IMR-90 (cell line): ENCODE results near the gene NPRL2. TPM values are rescaled to one million over a fixed set of nuclear protein-coding genes. Genes with fewer than 3 reads are reported as not detected.

Source experiments
- ATAC-seq: fragments of 200-7000 bp; cut with Tn5 transposase; 2 replicates; pipeline ENCODE4 v1.9.1; 2020; ENCODE audit warnings: low read depth, mild to moderate bottlenecking, moderate library complexity
- BruUV-seq: library from RNA; stranded (reverse); fragments of 400-500 nt; replicated peaks from 2 replicates; lab custom pipeline; 2021; lab: Mats Ljungman, UMichigan
- CTCF ChIA-PET: fragments of 300-600 bp; formaldehyde crosslinking; extraction: SDS; loops from one replicate; lab custom pipeline; 2021; ENCODE audit warnings: antibody characterized with exemption; lab: Yijun Ruan, JAX
- POLR2A ChIA-PET: fragments of 300-600 bp; sonication (Branson Sonifier 250); formaldehyde crosslinking; loops from one replicate; lab custom pipeline; 2022; ENCODE audit warnings: antibody characterized with exemption; ENCODE audit not compliant: unreplicated experiment; lab: Charles Lee
- DNase-seq: peaks from one replicate; pipeline ENCODE4 v3.0.0; 2013
- H2AFZ ChIP-seq: replicated peaks from 2 replicates; pipeline ENCODE3; 2013; ENCODE audit warnings: low read length, mild to moderate bottlenecking; ENCODE audit not compliant: poor library complexity
- H2AK5ac ChIP-seq: 2 replicates; pipeline ENCODE4 v1.6.1; 2013; ENCODE audit warnings: low read depth, low read length, inconsistent platforms
- H2AK9ac ChIP-seq: replicated peaks from 2 replicates; pipeline ENCODE3; 2013; ENCODE audit warnings: mild to moderate bottlenecking, low read depth, low read length, moderate library complexity; ENCODE audit not compliant: poor library complexity
- H2BK120ac ChIP-seq: 2 replicates; pipeline ENCODE4 v1.6.1; 2013; ENCODE audit warnings: low read depth, low read length, inconsistent platforms
- H2BK15ac ChIP-seq: 3 replicates; pipeline ENCODE4 v1.6.1; 2013; ENCODE audit warnings: low read depth, low read length, inconsistent platforms
- H2BK20ac ChIP-seq: 2 replicates; pipeline ENCODE4 v1.6.1; 2013; ENCODE audit warnings: low read depth, mild to moderate bottlenecking, inconsistent platforms, low read length, moderate library complexity
- H2BK5ac ChIP-seq: 2 replicates; pipeline ENCODE4 v1.6.1; 2013; ENCODE audit warnings: mild to moderate bottlenecking, low read depth, low read length, inconsistent platforms; ENCODE audit not compliant: poor library complexity, severe bottlenecking
- H3K14ac ChIP-seq: replicated peaks from 2 replicates; pipeline ENCODE4 v1.6.1; 2013; ENCODE audit warnings: low read depth, low read length, inconsistent platforms
- H3K18ac ChIP-seq: 2 replicates; pipeline ENCODE4 v1.6.1; 2013; ENCODE audit warnings: low read depth, low read length, control low read depth
- H3K23ac ChIP-seq: 2 replicates; pipeline ENCODE4 v1.6.1; 2013; ENCODE audit warnings: low read depth, low read length, inconsistent platforms
- H3K27ac ChIP-seq: 2 replicates; pipeline ENCODE4 v1.5.1; 2013; ENCODE audit warnings: mild to moderate bottlenecking, control low read depth, low read length; ENCODE audit not compliant: insufficient read depth
- H3K27me3 ChIP-seq: 2 replicates; pipeline ENCODE4 v1.6.1; 2013; ENCODE audit warnings: low read length; ENCODE audit not compliant: control insufficient read depth, insufficient read depth
- H3K36me3 ChIP-seq: 2 replicates; pipeline ENCODE4 v1.6.1; 2013; ENCODE audit warnings: low read length, mixed read lengths; ENCODE audit not compliant: control insufficient read depth, insufficient read depth
- H3K4ac ChIP-seq: 2 replicates; pipeline ENCODE4 v1.6.1; 2013; ENCODE audit warnings: low read depth, low read length, inconsistent platforms
- H3K4me1 ChIP-seq: 2 replicates; pipeline ENCODE4 v1.6.1; 2013; ENCODE audit warnings: low read length, mixed read lengths; ENCODE audit not compliant: control insufficient read depth, insufficient read depth
- H3K4me2 ChIP-seq: 2 replicates; pipeline ENCODE4 v1.6.1; 2013; ENCODE audit warnings: low read depth, mild to moderate bottlenecking, control low read depth, low read length, moderate library complexity
- H3K4me3 ChIP-seq: 2 replicates; pipeline ENCODE4 v1.5.1; 2013; ENCODE audit warnings: low read depth, mild to moderate bottlenecking, control low read depth, low read length, moderate library complexity; ENCODE audit not compliant: insufficient read depth
- H3K56ac ChIP-seq: 2 replicates; pipeline ENCODE4 v1.6.1; 2013; ENCODE audit warnings: low read length, inconsistent platforms; ENCODE audit not compliant: insufficient read depth; ENCODE audit errors: extremely low read depth
- H3K79me1 ChIP-seq, 2 experiments: 2 replicates each; pipeline ENCODE4 v1.6.1; 2013; ENCODE audit warnings: low read length in 2 of 2, inconsistent platforms in 1 of 2, low read depth in 1 of 2
- H3K9ac ChIP-seq: 2 replicates; pipeline ENCODE4 v1.6.1; 2013; ENCODE audit warnings: low read depth, low read length, control low read depth
- H3K9me1 ChIP-seq: 2 replicates; pipeline ENCODE4 v1.6.1; 2013; ENCODE audit warnings: low read length, inconsistent platforms; ENCODE audit not compliant: insufficient read depth
- H3K9me3 ChIP-seq: 2 replicates; pipeline ENCODE4 v1.6.1; 2013; ENCODE audit warnings: low read length; ENCODE audit not compliant: control insufficient read depth, insufficient read depth
- H4K20me1 ChIP-seq: 2 replicates; pipeline ENCODE4 v1.6.1; 2013; ENCODE audit warnings: low read length, inconsistent platforms; ENCODE audit not compliant: insufficient read depth
- H4K5ac ChIP-seq: 2 replicates; pipeline ENCODE4 v1.6.1; 2013; ENCODE audit warnings: mild to moderate bottlenecking, low read depth, low read length, control low read depth
- H4K8ac ChIP-seq, 2 experiments: 2 replicates each; pipeline ENCODE4 v1.6.1; 2013; ENCODE audit warnings: low read depth in 2 of 2, low read length in 2 of 2, control low read depth in 1 of 2, inconsistent platforms in 1 of 2
- H4K91ac ChIP-seq: 2 replicates; pipeline ENCODE4 v1.6.1; 2013; ENCODE audit warnings: low read depth, low read length, inconsistent platforms; ENCODE audit not compliant: insufficient read depth
- BHLHE40 ChIP-seq: fragments of 150-350 bp; IDR thresholded peaks from 2 replicates; pipeline ENCODE4 v1.6.1; 2016; ENCODE audit warnings: mild to moderate bottlenecking, low read depth, low read length
- CEBPB ChIP-seq: IDR thresholded peaks from 2 replicates; pipeline ENCODE4 v1.6.1; 2012; ENCODE audit warnings: low read depth, low read length, improper control_type of control experiment
- CHD1 ChIP-seq: IDR thresholded peaks from 2 replicates; pipeline ENCODE4 v1.6.1; 2012; ENCODE audit warnings: low read depth, low read length, improper control_type of control experiment
- ELK1 ChIP-seq: fragments of 150-350 bp; IDR thresholded peaks from 2 replicates; pipeline ENCODE4 v1.6.1; 2016; ENCODE audit warnings: low read depth, mild to moderate bottlenecking, low read length, moderate library complexity, borderline replicate concordance
- FOS ChIP-seq: fragments of 150-350 bp; IDR thresholded peaks from 2 replicates; pipeline ENCODE4 v1.6.1; 2016; ENCODE audit warnings: low read depth, low read length
- MAFK ChIP-seq: IDR thresholded peaks from 2 replicates; pipeline ENCODE4 v1.6.1; 2012; ENCODE audit warnings: low read depth, low read length, improper control_type of control experiment
- MAZ ChIP-seq: IDR thresholded peaks from 2 replicates; pipeline ENCODE4 v1.6.1; 2012; ENCODE audit warnings: low read depth, mild to moderate bottlenecking, low read length, improper control_type of control experiment, moderate library complexity, borderline replicate concordance
- MXI1 ChIP-seq: IDR thresholded peaks from 2 replicates; pipeline ENCODE4 v1.6.1; 2012; ENCODE audit warnings: low read depth, mild to moderate bottlenecking, low read length, moderate library complexity, borderline replicate concordance
- POLR2A ChIP-seq: IDR thresholded peaks from 2 replicates; pipeline ENCODE4 v1.6.1; 2012; ENCODE audit warnings: mild to moderate bottlenecking, low read depth, low read length
- RAD21 ChIP-seq: IDR thresholded peaks from 2 replicates; pipeline ENCODE4 v1.6.1; 2012; ENCODE audit warnings: low read length, improper control_type of control experiment
- RFX5 ChIP-seq: IDR thresholded peaks from 2 replicates; pipeline ENCODE4 v1.8.0; 2012; ENCODE audit warnings: low read depth, mild to moderate bottlenecking, low read length, moderate library complexity
- SMC3 ChIP-seq: fragments of 150-350 bp; IDR thresholded peaks from 2 replicates; pipeline ENCODE4 v1.6.1; 2016; ENCODE audit warnings: low read depth, mild to moderate bottlenecking, antibody characterized with exemption, low read length, moderate library complexity
- WGBS, 2 experiments: methylation state at CpG; one replicate each; pipeline versions ENCODE4 v1.1.5 to v1.1.7; 2013; ENCODE audit warnings: missing lambda C conversion rate in 2 of 2; ENCODE audit not compliant: insufficient read length in 1 of 2; ENCODE audit errors: extremely low coverage in 2 of 2; 5-methylcytosine and 5-hydroxymethylcytosine counted together
- dilution Hi-C: fragments of 300-500 bp; cut with HindIII; formaldehyde crosslinking; loops from one replicate; pipeline ENCODE4 v1.14.3; 2018; ENCODE audit warnings: low sequenced_read_pairs; ENCODE audit not compliant: unreplicated experiment
- in situ Hi-C: fragments of 300-500 bp; cut with MboI; formaldehyde crosslinking; loops from 3 replicates; pipeline ENCODE4 v1.14.3; 2019; ENCODE audit warnings: low sequenced_read_pairs, inconsistent platforms, mixed read lengths
- intact Hi-C: fragments of 100-400 bp; cut with micrococcal nuclease; formaldehyde crosslinking; loops from 2 replicates; pipeline ENCODE4 v1.10.0; 2022
- polyA plus RNA-seq, 3 experiments: library from polyadenylated mRNA; depleted of rRNA; stranded (reverse); fragments of >200 nt; gene quantifications; 2 replicates each; pipeline ENCODE4 v1.2.3, GENCODE V29; 2012; ENCODE audit warnings: low replicate concordance in 1 of 3
- total RNA-seq: library from RNA; depleted of rRNA; stranded (reverse); fragments of >200 nt; gene quantifications from 2 replicates; pipeline ENCODE4 v1.2.3, GENCODE V29; 2012
- TF ChIP-seq, protein P1 (sequence below): fragments of 150-350 bp; IDR thresholded peaks from 2 replicates; pipeline ENCODE4 v1.6.1; 2017; ENCODE audit warnings: mild to moderate bottlenecking, antibody characterized with exemption, low read length, low read depth

The NPRL2 gene
- total and polyA plus RNA-seq, 2 of the 4 experiments (the other 2 are of a cell fraction) = 38.3 to 38.7 TPM

DNA sequence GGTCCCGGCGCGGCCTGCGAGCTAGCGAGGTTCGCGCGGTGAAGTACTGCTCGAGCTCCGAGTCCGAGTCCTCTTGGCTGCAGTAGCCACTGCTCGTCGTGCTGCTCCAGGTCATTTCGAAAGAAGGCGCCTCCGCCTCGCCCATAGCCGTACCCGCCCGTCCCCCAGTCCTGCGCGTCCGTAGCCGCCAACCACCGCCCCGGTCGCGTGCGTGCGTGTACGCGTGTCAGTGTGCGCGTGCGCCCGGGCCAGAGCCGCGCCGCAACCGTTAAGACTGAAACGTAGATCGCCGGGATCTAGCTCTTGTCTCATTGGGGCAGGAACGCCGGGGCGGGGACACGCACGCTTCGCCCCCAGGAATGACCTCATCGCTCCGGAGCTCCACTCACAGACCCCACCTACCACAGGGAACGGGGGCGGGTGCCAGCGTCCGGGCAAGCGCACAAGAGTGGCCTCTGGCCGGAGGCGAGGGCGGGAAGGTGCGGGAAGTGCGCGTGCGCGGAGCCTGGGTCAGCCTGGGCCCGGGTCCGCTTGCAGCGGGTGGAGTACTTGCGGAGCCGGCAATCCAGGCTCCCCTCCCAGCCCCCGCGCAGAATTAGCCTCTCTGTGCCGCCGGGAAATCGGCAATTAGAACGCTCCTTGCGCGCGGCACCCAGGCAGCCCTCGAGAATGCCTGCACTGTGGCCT is 13.3 kb downstream of the NPRL2 start:
- Histone ChIP-seq H2BK15ac (no peak overlapping the region), H4K5ac (peak overlapping the region; percentile 59), H3K79me1 (peaks cover 15 to 60% of the 10 kb centered on the region in 2 experiments; a peak in 3 of 4 replicates), H4K20me1 (peaks cover 39% of the 10 kb centered on the region), H3K56ac (peak overlapping the region; percentile 94; the same call in 1 of the 2 replicates), H3K9me3 (no peaks in the 10 kb centered on the region), H2AK9ac (peak overlapping the region; percentile 99), H3K4me3 (peak overlapping the region; percentile 73), H2BK5ac (peak overlapping the region; percentile 81), H3K4me1 (peaks cover 32% of the 10 kb centered on the region), H3K9me1 (peaks cover 26% of the 10 kb centered on the region), H4K91ac (peak overlapping the region; percentile 96), H3K27me3 (no peaks in the 10 kb centered on the region), H3K36me3 (peaks cover 3% of the 10 kb centered on the region), H2BK20ac (no peak overlapping the region), H4K8ac (peak overlapping the region; percentile 96 to 99), H2AFZ (peak overlapping the region; percentile 94), H3K4ac (peak overlapping the region; percentile 91), H3K14ac (peak overlapping the region; percentile 96), H3K23ac (peak overlapping the region; percentile 84; the same call in 1 of the 2 replicates), H2BK120ac (peak overlapping the region; percentile 60; the same call in 1 of the 2 replicates), H3K9ac (peak overlapping the region; percentile 91), H3K4me2 (peak overlapping the region; percentile 62), H3K18ac (peak overlapping the region; percentile 6; the same call in 1 of the 2 replicates), H3K27ac (peak overlapping the region; percentile 84), H2AK5ac (peak overlapping the region; percentile 96)
- no TSS peak for BruUV-seq
- DNase-seq (peak; percentile 99), ATAC-seq (peak; percentile 88)
- WGBS, 2 experiments = 1% methylated on average over 61 of the region's 79 CpGs; no CpG with 5 or more reads in 1 of the 2 experiments
- ChIA-PET POLR2A (interaction anchor here (0.7 to 1.4 kb wide), 4 partner anchors 9 to 45 kb away, joined by 3 to 6 read pairs (median 4); partner anchors contain the start of genes IFRD2 and TUSC2), CTCF (interaction anchor here (0.8 to 1.2 kb wide), 2 partner anchors 9 to 13 kb away, joined by 4 read pairs; partner anchors contain the start of gene TUSC2)
- TF ChIP-seq RAD21 = no peak
- no peak for TF ChIP-seq RFX5
- TF ChIP-seq POLR2A = peak; percentile 90
- peak; percentile 32 for TF ChIP-seq CEBPB
- TF ChIP-seq MXI1 = peak; percentile 92
- TF ChIP-seq BHLHE40 = peak; percentile 98
- TF ChIP-seq, protein P1, sequence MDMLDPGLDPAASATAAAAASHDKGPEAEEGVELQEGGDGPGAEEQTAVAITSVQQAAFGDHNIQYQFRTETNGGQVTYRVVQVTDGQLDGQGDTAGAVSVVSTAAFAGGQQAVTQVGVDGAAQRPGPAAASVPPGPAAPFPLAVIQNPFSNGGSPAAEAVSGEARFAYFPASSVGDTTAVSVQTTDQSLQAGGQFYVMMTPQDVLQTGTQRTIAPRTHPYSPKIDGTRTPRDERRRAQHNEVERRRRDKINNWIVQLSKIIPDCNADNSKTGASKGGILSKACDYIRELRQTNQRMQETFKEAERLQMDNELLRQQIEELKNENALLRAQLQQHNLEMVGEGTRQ = no peak
- TF ChIP-seq MAZ = peak; percentile 83; the same call in 1 of the 2 replicates
- peak; percentile 16; the same call in 1 of the 2 replicates for TF ChIP-seq FOS
- TF ChIP-seq ELK1 = no peak
- TF ChIP-seq CHD1 = no peak
- TF ChIP-seq MAFK = no peak
- TF ChIP-seq SMC3 = no peak
- in situ Hi-C loops (loop anchor here (25.0 kb wide), 3 partner anchors 1050 to 1825 kb away; partner anchors contain the start of genes ABHD14B, GPR62, MANF and PCBP4), intact Hi-C loops (no loop called here), dilution Hi-C loops (no loop called here)
